ENCODE measurements around the gene FAM50A.

FAM50A gene

GRCh38 chrX:154473683-154474082, 29.7 kb downstream of the FAM50A start:
- CTCF ChIA-PET = interaction anchor here (0.6 to 1.1 kb wide), 4 partner anchors 13 to 174 kb away, joined by 3 to 5 read pairs (median 4); partner anchors contain the start of gene UBL4A
- no peak overlapping the region for H3K4me3 ChIP-seq (ENCODE audit: low read depth, low read length)
- no peaks in the 10 kb centered on the region; the same call in 1 of the 2 replicates for H3K4me1 ChIP-seq (ENCODE audit: control insufficient read depth, insufficient read depth, low read length)
- POLR2A ChIA-PET = no interaction called here
- no peak overlapping the region for H3K27ac ChIP-seq (ENCODE audit: extremely low read depth, low read depth, low read length)
- TF ChIP-seq ZSCAN4 (tag by site-specific recombination; IDR thresholded peaks at IDR 0.05) = no peak
- 0 out of 2 replicates have a peak, but pooled peaks have one; percentile 7 for TF ChIP-seq ZFHX2 (tag by site-specific recombination; conservative IDR thresholded peaks at IDR 0.05)
- peak; percentile 78 for TF ChIP-seq ZBTB17 (tag by site-specific recombination; IDR thresholded peaks at IDR 0.05)
- peaks cover 0 to 50% of the 10 kb centered on the region in 2 experiments; a peak in 2 of 3 replicates for H3K36me3 ChIP-seq (ENCODE audit: control insufficient read depth in 2 of 2, insufficient read depth in 1 of 2, low read length in 2 of 2)
- H3K9me3 ChIP-seq (ENCODE audit: control insufficient read depth, insufficient read depth, low read depth, low read length) = no peaks in the 10 kb centered on the region

GRCh38 chrX:154476821-154477220, 32.9 kb downstream of the FAM50A start:
- Histone ChIP-seq H3K4me3 (ENCODE audit: low read depth, low read length) (no peak overlapping the region), H3K4me1 (ENCODE audit: control insufficient read depth, insufficient read depth, low read length) (no peaks in the 10 kb centered on the region; the same call in 1 of the 2 replicates), H3K36me3 (ENCODE audit: control insufficient read depth in 2 of 2, insufficient read depth in 1 of 2, low read length in 2 of 2) (peaks cover 0 to 18% of the 10 kb centered on the region in 2 experiments; a peak in 2 of 3 replicates), H3K9me3 (ENCODE audit: control insufficient read depth, insufficient read depth, low read depth, low read length) (no peaks in the 10 kb centered on the region), H3K27ac (ENCODE audit: extremely low read depth, low read depth, low read length) (no peak overlapping the region)
- ChIA-PET POLR2A (interaction anchor here (0.8 to 2.6 kb wide), 5 partner anchors 10 to 464 kb away, joined by 3 to 14 read pairs (median 7); partner anchors contain the start of genes PLXNA3, SLC10A3 and UBL4A), CTCF (interaction anchor here (0.6 to 2.1 kb wide), 3 partner anchors 11 to 161 kb away, joined by 3 to 6 read pairs (median 4); partner anchors contain the start of gene UBL4A)
- TF ChIP-seq FEZF1 (tag by site-specific recombination; IDR thresholded peaks at IDR 0.05) = no peak
- TF ChIP-seq ZNF561 (tag by site-specific recombination; IDR thresholded peaks at IDR 0.05; ENCODE audit: borderline replicate concordance) = no peak
- no peak for TF ChIP-seq ZNF324 (tag by site-specific recombination; IDR thresholded peaks at IDR 0.05)
- TF ChIP-seq ZNF266 (tag by site-specific recombination; IDR thresholded peaks at IDR 0.05; ENCODE audit: low read depth) = no peak
- TF ChIP-seq ZBTB6 (tag by site-specific recombination; IDR thresholded peaks at IDR 0.05) = no peak
- TF ChIP-seq ZSCAN16 (tag by site-specific recombination; IDR thresholded peaks at IDR 0.05) = no peak
- no peak for TF ChIP-seq ZNF621 (tag by site-specific recombination; IDR thresholded peaks at IDR 0.05)
- no peak for TF ChIP-seq SCRT1 (tag by site-specific recombination; IDR thresholded peaks at IDR 0.05; ENCODE audit: borderline replicate concordance)
- TF ChIP-seq ZNF350 (tag by site-specific recombination; IDR thresholded peaks at IDR 0.05) = no peak
- TF ChIP-seq ZBTB49 (tag by site-specific recombination; IDR thresholded peaks at IDR 0.05; ENCODE audit: low read depth) = no peak
- TF ChIP-seq ZNF692 (tag by site-specific recombination; IDR thresholded peaks at IDR 0.05) = no peak
- TF ChIP-seq ZNF248 (tag by site-specific recombination; IDR thresholded peaks at IDR 0.05) = no peak
